ENCODE data around the gene NPEPPS. TPM values are rescaled to one million over a fixed set of nuclear protein-coding genes. Genes with fewer than 3 reads are reported as not detected.
"Not testable (repeated sequence)": the region's sequence is repeated elsewhere in the genome, so short reads cannot be mapped to it uniquely, and the experiment has no call there.

The NPEPPS gene
- polyA plus RNA-seq, 1 donor (not counting 4 experiments of a cell fraction or from before 2014, with no cell fraction given), result 122 TPM

- FAIRE-seq; dilution Hi-C loops (cut with MboI; ENCODE audit: extremely low pct_ligation_motif_present, low sequenced_read_pairs); H3K4me3 ChIP-seq (ENCODE audit: control insufficient read depth in 2 of 3, extremely low read depth in 1 of 3, insufficient read depth in 2 of 3, low read depth in 1 of 3, low read length in 3 of 3); H3K4me1 ChIP-seq (ENCODE audit: control insufficient read depth, extremely low read depth, insufficient read depth, low read length); H3K4me2 ChIP-seq (ENCODE audit: control insufficient read depth, extremely low read depth, insufficient read depth, low read depth, low read length); DNase-seq (ENCODE audit: low read depth, low spot score); H2AFZ ChIP-seq (ENCODE audit: control insufficient read depth, low read length); H3K9me3 ChIP-seq (ENCODE audit: control insufficient read depth, low read depth, low read length); H3K9me1 ChIP-seq (ENCODE audit: control insufficient read depth, extremely low read depth, insufficient read depth, low read length); H3K27me3 ChIP-seq (ENCODE audit: control insufficient read depth, extremely low read depth, insufficient read depth, low read length); H4K20me1 ChIP-seq (ENCODE audit: control insufficient read depth, extremely low read depth, insufficient read depth, low read length); H3K79me2 ChIP-seq (ENCODE audit: control insufficient read depth, insufficient read depth, low read length); H3K9ac ChIP-seq (ENCODE audit: control insufficient read depth, extremely low read depth, insufficient read depth, low read length); H3K36me3 ChIP-seq (ENCODE audit: control insufficient read depth in 2 of 2, extremely low read depth in 1 of 2, insufficient read depth in 2 of 2, low read length in 2 of 2); H3K27ac ChIP-seq (ENCODE audit: control insufficient read depth, insufficient read depth, low read length): not testable (repeated sequence)
Observed at GRCh38 chr17:47522341-47522740, 8.6 kb upstream of the NPEPPS start.

- H3K4me1 ChIP-seq (ENCODE audit: control insufficient read depth, extremely low read depth, insufficient read depth, low read length); H2AFZ ChIP-seq (ENCODE audit: control insufficient read depth, low read length); dilution Hi-C loops (cut with MboI; ENCODE audit: extremely low pct_ligation_motif_present, low sequenced_read_pairs); H3K27me3 ChIP-seq (ENCODE audit: control insufficient read depth, extremely low read depth, insufficient read depth, low read length); H3K9me1 ChIP-seq (ENCODE audit: control insufficient read depth, extremely low read depth, insufficient read depth, low read length); H3K36me3 ChIP-seq (ENCODE audit: control insufficient read depth in 2 of 2, extremely low read depth in 1 of 2, insufficient read depth in 2 of 2, low read length in 2 of 2); FAIRE-seq; H3K4me2 ChIP-seq (ENCODE audit: control insufficient read depth, extremely low read depth, insufficient read depth, low read depth, low read length); DNase-seq (ENCODE audit: low read depth, low spot score); H3K9me3 ChIP-seq (ENCODE audit: control insufficient read depth, low read depth, low read length); H4K20me1 ChIP-seq (ENCODE audit: control insufficient read depth, extremely low read depth, insufficient read depth, low read length): not testable (repeated sequence)
- Histone ChIP-seq H3K9ac (ENCODE audit: control insufficient read depth, extremely low read depth, insufficient read depth, low read length) (peak overlapping the region; percentile 82), H3K4me3 (ENCODE audit: control insufficient read depth in 2 of 3, extremely low read depth in 1 of 3, insufficient read depth in 2 of 3, low read depth in 1 of 3, low read length in 3 of 3) (peak overlapping the region; percentile 63 to 69 (median 64)), H3K79me2 (ENCODE audit: control insufficient read depth, insufficient read depth, low read length) (peaks cover 24% of the 10 kb centered on the region), H3K27ac (ENCODE audit: control insufficient read depth, insufficient read depth, low read length) (peak overlapping the region; percentile 76)
Observed at GRCh38 chr17:47531233-47531820, 419 bp downstream of the NPEPPS start.

GRCh38 chr17:47539085-47539484 lies 8.2 kb downstream of the NPEPPS start:
- H4K20me1 ChIP-seq (ENCODE audit: control insufficient read depth, extremely low read depth, insufficient read depth, low read length); H2AFZ ChIP-seq (ENCODE audit: control insufficient read depth, low read length); H3K4me1 ChIP-seq (ENCODE audit: control insufficient read depth, extremely low read depth, insufficient read depth, low read length); H3K9me1 ChIP-seq (ENCODE audit: control insufficient read depth, extremely low read depth, insufficient read depth, low read length); H3K27me3 ChIP-seq (ENCODE audit: control insufficient read depth, extremely low read depth, insufficient read depth, low read length); H3K36me3 ChIP-seq (ENCODE audit: control insufficient read depth in 2 of 2, extremely low read depth in 1 of 2, insufficient read depth in 2 of 2, low read length in 2 of 2); H3K4me2 ChIP-seq (ENCODE audit: control insufficient read depth, extremely low read depth, insufficient read depth, low read depth, low read length); DNase-seq (ENCODE audit: low read depth, low spot score); dilution Hi-C loops (cut with MboI; ENCODE audit: extremely low pct_ligation_motif_present, low sequenced_read_pairs); H3K9me3 ChIP-seq (ENCODE audit: control insufficient read depth, low read depth, low read length); FAIRE-seq; H3K27ac ChIP-seq (ENCODE audit: control insufficient read depth, insufficient read depth, low read length); H3K9ac ChIP-seq (ENCODE audit: control insufficient read depth, extremely low read depth, insufficient read depth, low read length); H3K4me3 ChIP-seq (ENCODE audit: control insufficient read depth in 2 of 3, extremely low read depth in 1 of 3, insufficient read depth in 2 of 3, low read depth in 1 of 3, low read length in 3 of 3): not testable (repeated sequence)
- peaks cover 55% of the 10 kb centered on the region for H3K79me2 ChIP-seq (ENCODE audit: control insufficient read depth, insufficient read depth, low read length)

- DNase-seq (ENCODE audit: low read depth, low spot score); H3K27ac ChIP-seq (ENCODE audit: control insufficient read depth, insufficient read depth, low read length); dilution Hi-C loops (cut with MboI; ENCODE audit: extremely low pct_ligation_motif_present, low sequenced_read_pairs); H3K9me1 ChIP-seq (ENCODE audit: control insufficient read depth, extremely low read depth, insufficient read depth, low read length); H3K9me3 ChIP-seq (ENCODE audit: control insufficient read depth, low read depth, low read length); H3K9ac ChIP-seq (ENCODE audit: control insufficient read depth, extremely low read depth, insufficient read depth, low read length); H3K4me3 ChIP-seq (ENCODE audit: control insufficient read depth in 2 of 3, extremely low read depth in 1 of 3, insufficient read depth in 2 of 3, low read depth in 1 of 3, low read length in 3 of 3); H3K4me1 ChIP-seq (ENCODE audit: control insufficient read depth, extremely low read depth, insufficient read depth, low read length); H3K27me3 ChIP-seq (ENCODE audit: control insufficient read depth, extremely low read depth, insufficient read depth, low read length); H3K4me2 ChIP-seq (ENCODE audit: control insufficient read depth, extremely low read depth, insufficient read depth, low read depth, low read length); H4K20me1 ChIP-seq (ENCODE audit: control insufficient read depth, extremely low read depth, insufficient read depth, low read length); H3K36me3 ChIP-seq (ENCODE audit: control insufficient read depth in 2 of 2, extremely low read depth in 1 of 2, insufficient read depth in 2 of 2, low read length in 2 of 2); H2AFZ ChIP-seq (ENCODE audit: control insufficient read depth, low read length): not testable (repeated sequence)
- H3K79me2 ChIP-seq (ENCODE audit: control insufficient read depth, insufficient read depth, low read length), result peaks cover 51% of the 10 kb centered on the region
- peak; percentile 61 for FAIRE-seq
Observed at GRCh38 chr17:47541676-47542075, 10.8 kb downstream of the NPEPPS start.

- DNase-seq (ENCODE audit: low read depth, low spot score); H2AFZ ChIP-seq (ENCODE audit: control insufficient read depth, low read length); H3K27ac ChIP-seq (ENCODE audit: control insufficient read depth, insufficient read depth, low read length); H3K27me3 ChIP-seq (ENCODE audit: control insufficient read depth, extremely low read depth, insufficient read depth, low read length); H3K36me3 ChIP-seq (ENCODE audit: control insufficient read depth in 2 of 2, extremely low read depth in 1 of 2, insufficient read depth in 2 of 2, low read length in 2 of 2); H3K4me3 ChIP-seq (ENCODE audit: control insufficient read depth in 2 of 3, extremely low read depth in 1 of 3, insufficient read depth in 2 of 3, low read depth in 1 of 3, low read length in 3 of 3); H3K9me3 ChIP-seq (ENCODE audit: control insufficient read depth, low read depth, low read length); dilution Hi-C loops (cut with MboI; ENCODE audit: extremely low pct_ligation_motif_present, low sequenced_read_pairs); H4K20me1 ChIP-seq (ENCODE audit: control insufficient read depth, extremely low read depth, insufficient read depth, low read length); H3K9me1 ChIP-seq (ENCODE audit: control insufficient read depth, extremely low read depth, insufficient read depth, low read length); H3K4me2 ChIP-seq (ENCODE audit: control insufficient read depth, extremely low read depth, insufficient read depth, low read depth, low read length); FAIRE-seq; H3K9ac ChIP-seq (ENCODE audit: control insufficient read depth, extremely low read depth, insufficient read depth, low read length); H3K4me1 ChIP-seq (ENCODE audit: control insufficient read depth, extremely low read depth, insufficient read depth, low read length): not testable (repeated sequence)
- H3K79me2 ChIP-seq (ENCODE audit: control insufficient read depth, insufficient read depth, low read length), result peaks cover 37% of the 10 kb centered on the region
Observed at GRCh38 chr17:47544327-47544726, 13.4 kb downstream of the NPEPPS start.

Measured in keratinocyte (primary cell).